SK-N-MC (cell line): Measurements from ENCODE around the gene SPECC1.

Experiments used
- EZH2 ChIP-seq: fragments of 200-600 bp; sonication (generic); IDR thresholded peaks from one replicate; pipeline ENCODE4 v1.6.1; 2017; ENCODE audit warnings: antibody characterized with exemption
- FOXP2 ChIP-seq: optimal IDR thresholded peaks from 2 replicates; pipeline ENCODE3; 2011; ENCODE audit warnings: mild to moderate bottlenecking, moderate library complexity; ENCODE audit not compliant: insufficient read depth; ENCODE audit errors: extremely low read length, control extremely low read depth
- POLR2AphosphoS5 ChIP-seq: IDR thresholded peaks from 2 replicates; pipeline ENCODE4 v1.6.1; 2012; ENCODE audit warnings: mild to moderate bottlenecking, low read depth, low read length, borderline replicate concordance

- no peak for TF ChIP-seq POLR2AphosphoS5
- TF ChIP-seq EZH2 = no peak
- TF ChIP-seq FOXP2 = no peak
Measured at GRCh38 chr17:20096430-20096829, 87.3 kb downstream of the SPECC1 start.
